GM18498 (cell line): ENCODE data around the gene NHERF1.

Experiments
- ATAC-seq: cut with Tn5 transposase; IDR thresholded peaks from one replicate; pipeline ENCODE4 v1.9.1; 2021; ENCODE audit warnings: mild to moderate bottlenecking, moderate library complexity; ENCODE audit not compliant: unreplicated experiment

Gene NHERF1

DNA sequence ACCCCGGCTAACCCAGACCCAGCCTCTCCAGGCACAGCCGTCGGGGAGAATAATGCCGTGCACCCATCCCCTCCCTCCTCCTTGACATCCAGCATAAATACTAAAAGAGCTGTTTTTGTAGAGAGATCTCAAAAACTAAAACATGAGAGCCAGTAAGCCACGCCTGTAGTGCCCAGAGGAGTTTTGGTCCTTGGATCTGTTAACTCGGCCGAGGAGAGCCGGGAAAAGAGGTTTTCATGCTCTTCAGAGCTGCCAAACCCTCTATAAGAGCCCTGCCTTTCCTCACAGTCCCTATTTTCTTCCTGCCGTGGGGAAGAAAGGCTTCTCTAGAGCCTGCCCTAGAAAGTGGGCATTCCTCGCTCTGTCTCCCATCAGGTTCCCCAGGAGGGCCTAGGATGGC is 57.9 kb downstream of the NHERF1 start:
- no peak for ATAC-seq

DNA sequence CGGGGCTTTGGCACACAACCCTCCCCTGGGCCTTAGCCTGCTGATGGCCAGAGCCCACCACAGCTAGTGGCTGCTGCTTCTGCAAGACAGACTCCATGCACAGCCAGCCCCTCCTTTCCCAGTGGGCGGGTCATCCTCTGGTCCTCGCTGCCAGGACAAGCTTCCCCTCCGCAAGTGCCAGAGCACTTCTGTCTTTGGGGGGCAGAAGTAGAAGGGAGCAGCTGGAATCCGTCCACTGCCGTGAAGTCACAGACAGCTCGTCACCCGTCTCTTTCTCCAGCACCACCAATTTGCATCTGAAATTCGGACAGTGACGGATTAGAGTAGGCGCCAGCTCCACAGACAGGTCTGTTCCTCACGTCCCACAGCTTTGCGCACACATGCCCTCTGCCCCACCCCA is 59.0 kb downstream of the NHERF1 start:
- no peak for ATAC-seq

DNA sequence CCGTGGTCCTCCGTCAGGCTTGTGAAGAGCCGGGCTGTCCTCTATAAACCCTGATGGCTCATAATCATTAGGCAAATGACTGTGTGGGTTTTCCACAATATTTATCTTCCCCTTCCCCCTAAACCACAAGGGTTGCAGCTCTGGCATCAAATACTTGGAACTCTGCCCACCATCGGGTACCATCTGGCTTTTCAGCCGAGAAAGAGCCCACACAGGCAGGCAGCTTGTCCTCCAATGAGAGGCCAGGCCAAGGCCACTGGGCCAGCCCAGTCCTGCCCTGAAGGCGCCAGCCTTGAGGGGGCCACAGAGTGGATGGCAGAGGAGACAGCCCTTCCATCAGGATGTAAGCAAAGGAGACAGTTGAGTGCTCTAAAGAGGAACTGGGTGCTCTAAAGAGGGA is 59.5 kb downstream of the NHERF1 start:
- ATAC-seq, result no peak

DNA sequence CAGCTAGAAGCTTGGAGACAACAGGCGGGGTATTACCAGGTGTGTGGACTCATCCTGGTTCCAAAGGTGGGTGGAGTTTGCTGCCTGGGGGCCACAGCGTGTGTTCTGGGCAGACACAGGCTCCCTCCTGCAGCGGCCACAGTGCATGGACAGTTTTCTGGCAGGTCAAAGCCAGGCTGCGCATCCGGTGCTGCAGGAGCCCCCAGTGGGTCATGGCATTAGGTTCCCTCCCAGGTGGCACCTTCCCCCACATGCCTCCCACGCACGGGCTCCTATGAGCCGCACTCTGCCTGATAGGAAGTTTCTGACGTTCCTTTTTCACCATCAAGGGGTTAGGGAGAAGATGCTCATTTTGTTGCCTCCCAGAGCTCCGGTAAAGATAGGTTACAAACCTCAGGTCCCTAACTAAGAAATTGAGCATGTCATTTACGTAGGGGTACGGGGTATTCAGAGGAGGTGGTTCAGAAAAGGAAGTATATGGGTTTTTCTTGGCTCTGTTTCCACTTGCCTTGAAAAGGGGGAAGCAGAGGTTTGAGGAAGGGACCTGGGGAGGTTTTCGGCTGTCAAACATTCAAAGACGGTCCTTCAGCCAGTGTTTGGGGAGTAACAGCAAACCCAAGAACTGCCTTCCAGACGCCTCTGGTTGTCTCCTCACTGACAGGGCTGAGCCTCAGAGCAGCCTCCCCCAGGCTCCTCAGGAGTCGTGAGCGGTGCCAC is 60.4 kb downstream of the NHERF1 start:
- ATAC-seq, result no peak

DNA sequence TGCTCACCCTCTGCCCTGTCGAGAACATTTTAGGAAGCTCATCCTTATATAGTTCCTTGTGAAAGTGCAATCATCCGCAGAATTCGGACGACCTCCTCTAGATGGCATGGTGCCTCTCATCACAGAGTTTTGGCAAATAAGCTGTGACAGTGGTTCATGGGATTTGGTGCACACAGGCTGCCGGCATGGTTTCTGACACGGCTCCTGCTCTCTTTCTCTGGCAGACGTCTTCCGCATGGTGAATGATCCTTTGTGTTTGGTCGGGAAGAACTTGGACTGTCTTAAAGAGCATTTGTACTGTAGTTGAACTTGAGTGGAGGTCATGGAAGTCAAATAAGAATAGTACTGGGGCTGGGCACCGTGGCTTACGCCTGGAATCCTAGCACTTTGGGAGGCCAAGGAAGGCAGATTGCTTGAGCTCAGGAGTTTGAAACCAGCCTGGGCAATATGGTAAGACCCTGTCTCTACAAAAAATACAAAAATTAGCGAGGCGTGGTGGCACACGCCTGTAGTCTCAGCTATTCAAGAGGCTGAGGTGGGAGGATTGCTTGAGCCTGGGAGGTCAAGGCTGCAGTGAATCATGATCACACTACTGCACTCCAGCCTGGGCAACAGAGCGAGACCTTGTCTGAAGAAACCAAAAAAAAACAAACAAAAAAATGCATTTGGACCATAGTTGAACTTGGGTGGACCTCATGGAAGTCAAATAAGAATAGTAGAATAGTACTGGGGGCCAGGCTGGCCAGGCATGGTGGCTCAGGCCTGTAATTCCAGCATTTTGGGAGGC is 62.5 kb downstream of the NHERF1 start:
- no peak for ATAC-seq

DNA sequence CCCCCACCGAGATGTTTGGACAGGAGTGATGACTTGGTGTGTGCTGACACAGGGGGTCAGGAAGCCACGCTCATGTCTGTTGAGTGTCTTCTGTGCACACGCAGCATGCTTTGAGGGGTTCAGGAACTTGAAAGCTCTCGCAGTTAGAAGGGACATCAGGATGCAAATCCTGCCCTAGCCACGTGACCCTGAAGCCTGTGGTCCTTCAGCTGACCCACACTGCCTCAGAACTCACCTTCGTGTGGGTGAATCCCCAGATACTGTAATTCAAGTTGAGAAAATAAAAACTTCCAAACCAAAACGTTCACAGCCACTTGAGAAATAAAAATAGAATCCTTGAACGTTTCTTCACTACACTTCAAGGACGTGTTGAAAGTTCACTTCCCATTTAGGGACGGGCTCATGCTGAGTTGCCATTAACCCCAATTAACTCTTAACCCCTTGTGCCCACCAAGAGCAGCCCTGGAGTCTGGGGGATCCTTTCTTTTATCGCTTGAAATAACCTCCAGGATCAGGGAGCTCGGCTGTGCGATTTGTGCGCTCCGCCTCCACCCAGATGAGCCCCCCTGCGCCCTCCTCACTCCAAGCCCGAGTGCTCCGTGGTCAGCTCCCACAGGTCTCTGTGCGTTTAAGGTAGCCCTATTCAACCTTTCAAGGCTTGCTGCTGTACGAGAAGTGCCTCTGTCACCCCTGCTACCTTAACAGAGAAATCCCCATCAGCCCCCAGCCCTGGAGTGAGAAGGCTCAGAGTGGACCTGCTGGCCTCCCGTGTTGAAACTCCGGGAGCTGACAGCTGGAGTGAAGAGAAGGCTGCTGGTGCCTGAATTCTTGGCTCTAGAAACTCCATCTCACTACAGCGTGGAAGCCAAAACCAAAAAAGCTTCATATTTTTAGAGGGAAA is 63.9 kb downstream of the NHERF1 start:
- ATAC-seq, result no peak

DNA sequence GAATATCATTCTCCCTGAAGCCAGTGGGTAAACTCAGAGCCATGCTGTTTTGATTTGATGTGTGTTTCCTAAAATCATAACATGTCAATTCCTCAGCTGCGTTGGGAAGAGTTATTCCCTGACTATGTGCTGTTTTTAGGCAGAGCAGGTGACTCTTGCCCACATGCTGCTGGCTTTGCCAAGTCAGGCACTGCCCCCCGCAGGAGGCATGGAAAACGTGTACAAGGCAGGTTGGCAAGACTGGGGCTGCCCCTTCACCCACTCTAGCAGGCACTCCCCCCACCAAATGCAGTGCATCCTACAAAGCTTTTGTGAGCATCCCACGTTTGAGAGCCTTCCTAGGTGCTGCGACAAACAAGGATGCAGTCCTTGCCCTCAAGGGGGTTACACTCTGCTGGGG is 66.0 kb downstream of the NHERF1 start:
- ATAC-seq, result no peak

DNA sequence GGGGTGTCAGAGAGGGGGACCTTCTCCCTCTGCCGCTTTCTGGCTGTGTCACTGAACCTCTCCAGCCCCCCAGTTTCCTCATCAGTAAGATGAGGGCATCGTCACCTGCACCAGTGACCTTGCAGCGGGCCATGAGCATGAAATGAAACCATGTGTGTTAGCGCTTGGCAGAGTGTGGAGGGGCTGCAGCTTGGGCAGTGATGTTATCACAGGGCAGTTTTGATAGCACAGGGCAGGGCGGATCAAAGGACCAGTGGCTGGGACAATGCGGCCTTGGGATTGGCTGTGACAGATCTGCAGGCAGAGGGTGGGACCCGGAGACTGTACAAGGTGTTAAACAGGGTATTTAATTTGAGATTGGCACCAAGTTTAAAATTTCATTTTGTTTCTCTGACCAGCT is 66.6 kb downstream of the NHERF1 start:
- ATAC-seq, result no peak

DNA sequence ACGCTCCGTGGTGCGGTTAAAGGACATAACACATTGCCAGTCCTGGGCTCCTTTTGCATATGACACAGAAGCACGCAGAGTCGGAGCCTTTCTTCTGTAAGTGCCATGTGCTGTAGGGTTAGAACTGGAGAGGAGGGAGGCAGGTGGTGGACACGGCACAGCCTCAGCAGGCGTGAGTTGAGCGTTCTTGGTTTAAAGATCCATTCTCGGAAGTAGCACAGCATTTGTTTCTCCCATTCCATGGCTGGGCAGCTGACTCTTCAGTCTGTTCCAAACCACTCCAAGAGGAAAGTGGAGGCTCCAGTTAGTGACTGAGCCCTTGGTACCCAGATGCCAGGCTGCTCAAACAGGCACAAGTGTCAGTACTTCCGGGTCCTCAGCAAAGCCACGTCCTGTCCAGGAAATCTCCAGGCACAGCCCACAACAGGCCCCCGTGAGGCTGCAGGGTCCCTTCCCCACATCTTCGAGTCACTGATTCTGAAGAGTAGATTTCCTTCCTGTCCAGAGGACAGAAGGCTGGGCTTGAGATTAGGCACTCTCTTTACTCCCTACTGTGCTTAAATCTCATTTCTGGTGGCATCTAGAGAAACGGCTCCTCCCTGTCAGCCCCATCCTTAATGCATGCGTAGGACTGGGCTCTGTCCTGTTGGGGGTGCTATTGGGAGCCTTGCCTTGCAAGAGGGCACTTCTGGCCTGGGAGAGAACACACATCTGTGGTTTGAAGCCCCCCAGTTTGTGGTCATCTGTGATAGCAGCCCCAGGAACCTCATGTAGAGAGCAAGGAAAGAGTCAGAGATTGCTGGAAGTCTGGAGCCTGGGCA is 67.3 kb downstream of the NHERF1 start:
- ATAC-seq, result no peak

DNA sequence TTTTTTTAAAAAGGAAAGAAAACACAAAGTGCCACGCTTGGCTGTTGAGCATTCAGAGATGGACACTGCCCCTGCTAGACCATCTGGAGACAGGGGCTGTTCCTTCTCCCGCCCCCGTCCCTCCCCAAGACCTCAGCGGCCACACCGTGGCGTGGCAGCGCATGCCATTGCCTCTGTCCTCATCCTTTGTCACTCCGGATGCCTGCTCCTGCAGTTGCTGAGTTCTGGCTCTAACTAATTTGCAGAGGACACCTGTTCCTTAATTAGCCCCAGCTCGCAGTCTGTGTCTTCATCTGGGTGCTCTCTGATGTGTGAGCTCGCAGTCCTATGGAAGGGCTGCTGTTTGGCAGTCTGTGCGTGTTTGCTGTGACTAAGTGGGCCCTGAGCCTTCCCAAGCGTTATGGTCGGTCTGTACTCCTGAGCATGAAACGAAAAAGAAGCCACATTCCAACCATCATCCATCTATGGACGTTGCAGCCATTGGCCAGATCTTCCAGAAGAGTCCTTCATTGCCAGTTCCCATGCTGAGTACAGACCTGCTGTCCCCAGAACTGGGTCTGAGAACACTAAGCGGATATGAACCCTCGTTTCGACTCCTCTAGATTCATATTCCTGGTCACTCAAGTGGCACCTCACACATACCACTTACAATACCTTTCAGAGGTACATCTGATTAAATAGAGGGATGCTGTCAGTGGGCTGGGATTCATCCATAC is 68.6 kb downstream of the NHERF1 start:
- no peak for ATAC-seq

DNA sequence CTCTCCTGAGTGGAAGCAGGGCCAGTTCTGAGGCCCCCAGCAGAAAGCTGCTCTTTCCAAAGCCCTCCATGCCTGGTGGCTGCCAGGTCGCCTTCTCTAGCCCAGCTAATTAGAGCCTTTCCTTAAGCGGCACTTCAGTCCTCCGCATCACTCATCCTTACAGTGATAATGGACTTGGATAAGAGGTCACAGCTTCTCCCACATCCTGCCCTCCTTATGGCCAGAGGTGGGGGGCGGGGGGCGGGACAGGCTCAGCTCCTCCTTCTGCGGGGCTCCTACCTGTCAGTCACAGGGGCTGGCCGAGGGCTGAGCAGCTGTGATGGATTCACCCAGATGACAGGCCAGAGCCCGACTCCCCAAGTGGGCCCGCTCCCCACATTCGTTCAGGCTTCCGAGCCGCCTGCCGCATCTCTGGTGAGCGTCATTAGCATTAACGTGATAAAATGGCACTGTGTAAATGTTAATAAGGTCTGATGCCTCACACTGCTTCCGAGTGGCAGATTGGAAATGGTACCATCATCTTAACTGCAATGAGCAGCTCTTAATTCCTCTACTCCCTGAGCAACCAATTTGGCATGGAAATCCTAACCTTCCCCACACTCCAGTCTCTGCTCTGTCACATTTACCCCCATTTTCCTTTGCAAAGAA is 70.0 kb downstream of the NHERF1 start:
- no peak for ATAC-seq
